Ramos (cell line): ENCODE measurements around the gene SPTLC2.

Source experiments
- in situ Hi-C: fragments of 300-500 bp; cut with MboI; formaldehyde crosslinking; loops from one replicate; pipeline ENCODE4 v1.14.3; 2022; ENCODE audit warnings: low sequenced_read_pairs; ENCODE audit not compliant: unreplicated experiment

The SPTLC2 gene

GRCh38 chr14:77511486-77512162 lies 104.8 kb downstream of the SPTLC2 start:
- in situ Hi-C loops = no loop called here

GRCh38 chr14:77509366-77509765 lies 107.1 kb downstream of the SPTLC2 start:
- in situ Hi-C loops = no loop called here

- in situ Hi-C loops = no loop called here
These were observed 107.6 kb downstream of the SPTLC2 start for GRCh38 chr14:77508876-77509275.

- in situ Hi-C loops = no loop called here
These were observed 108.2 kb downstream of the SPTLC2 start for GRCh38 chr14:77508249-77508648.

GRCh38 chr14:77507762-77508161 lies 108.7 kb downstream of the SPTLC2 start:
- in situ Hi-C loops = no loop called here

- in situ Hi-C loops = no loop called here
These were observed 111.4 kb downstream of the SPTLC2 start for GRCh38 chr14:77505031-77505430.

- in situ Hi-C loops = no loop called here
These were observed 113.3 kb downstream of the SPTLC2 start for GRCh38 chr14:77503138-77503537.

- in situ Hi-C loops = no loop called here
These were observed 114.2 kb downstream of the SPTLC2 start for GRCh38 chr14:77502109-77502782.

- in situ Hi-C loops = no loop called here
These were observed 117.4 kb downstream of the SPTLC2 start for GRCh38 chr14:77498984-77499527.

GRCh38 chr14:77498120-77498979 lies 118.1 kb downstream of the SPTLC2 start, which contains the start of gene ISM2:
TSS of gene ISM2 (minus strand) at chr14:77498816. CDS start at chr14:77498793, 23 bp downstream.
- in situ Hi-C loops = no loop called here

GRCh38 chr14:77495334-77495733 lies 121.1 kb downstream of the SPTLC2 start:
- in situ Hi-C loops = no loop called here

GRCh38 chr14:77491056-77491455 lies 125.4 kb downstream of the SPTLC2 start:
- in situ Hi-C loops = no loop called here

- in situ Hi-C loops = no loop called here
These were observed 126.0 kb downstream of the SPTLC2 start for GRCh38 chr14:77490347-77490986.

- in situ Hi-C loops = no loop called here
These were observed 127.4 kb downstream of the SPTLC2 start for GRCh38 chr14:77489041-77489440.

GRCh38 chr14:77488558-77488957 lies 127.9 kb downstream of the SPTLC2 start:
- in situ Hi-C loops = no loop called here

GRCh38 chr14:77485901-77486678 lies 130.3 kb downstream of the SPTLC2 start:
- in situ Hi-C loops = no loop called here

GRCh38 chr14:77485256-77485655 lies 131.2 kb downstream of the SPTLC2 start:
- in situ Hi-C loops = no loop called here

- in situ Hi-C loops = no loop called here
These were observed 134.0 kb downstream of the SPTLC2 start for GRCh38 chr14:77482422-77482821.

- in situ Hi-C loops = no loop called here
These were observed 137.6 kb downstream of the SPTLC2 start for GRCh38 chr14:77478796-77479195.
